HL-60 (cell line): ENCODE measurements around the gene NOTUM.

Experiments used
- SPI1 ChIP-seq: IDR thresholded peaks from 2 replicates; pipeline ENCODE4 v1.6.1; 2012; ENCODE audit warnings: low read depth, mild to moderate bottlenecking, borderline replicate concordance
- TF ChIP-seq, protein P1 (sequence below): IDR thresholded peaks from 2 replicates; pipeline ENCODE4 v1.6.1; 2012; ENCODE audit warnings: low read depth; ENCODE audit not compliant: insufficient replicate concordance
- TF ChIP-seq, protein P2 (sequence below): IDR thresholded peaks from one replicate; pipeline ENCODE4 v1.5.1; 2011; ENCODE audit warnings: low read length, control low read depth, inconsistent platforms; ENCODE audit not compliant: insufficient read depth

DNA sequence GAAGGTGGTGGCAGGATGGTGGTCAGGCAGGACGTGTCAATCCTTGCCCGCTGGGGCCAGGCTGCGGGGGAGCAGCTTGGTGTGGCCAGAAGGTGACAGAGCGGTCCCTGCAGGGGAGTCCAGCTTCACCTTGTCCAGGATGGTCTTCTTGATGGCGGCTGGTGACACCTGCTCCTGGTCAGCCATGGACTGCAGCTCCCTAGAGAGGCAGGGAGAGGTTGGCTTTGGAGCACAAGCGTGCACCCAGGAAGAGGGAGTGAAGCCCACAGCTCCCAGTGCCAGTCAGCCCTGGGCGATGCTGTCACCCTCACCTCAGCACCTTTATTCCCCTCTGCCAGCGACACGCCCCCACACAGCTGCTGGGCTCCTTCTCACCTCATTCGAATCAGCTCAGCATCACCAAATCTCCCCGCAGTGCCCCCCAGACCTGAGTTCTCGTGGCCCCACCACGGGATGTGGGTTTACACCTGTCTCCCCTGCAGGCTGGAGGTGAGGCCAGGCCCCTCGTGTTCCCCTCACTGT lies 27.7 kb downstream of the NOTUM start:
- TF ChIP-seq, protein P1, sequence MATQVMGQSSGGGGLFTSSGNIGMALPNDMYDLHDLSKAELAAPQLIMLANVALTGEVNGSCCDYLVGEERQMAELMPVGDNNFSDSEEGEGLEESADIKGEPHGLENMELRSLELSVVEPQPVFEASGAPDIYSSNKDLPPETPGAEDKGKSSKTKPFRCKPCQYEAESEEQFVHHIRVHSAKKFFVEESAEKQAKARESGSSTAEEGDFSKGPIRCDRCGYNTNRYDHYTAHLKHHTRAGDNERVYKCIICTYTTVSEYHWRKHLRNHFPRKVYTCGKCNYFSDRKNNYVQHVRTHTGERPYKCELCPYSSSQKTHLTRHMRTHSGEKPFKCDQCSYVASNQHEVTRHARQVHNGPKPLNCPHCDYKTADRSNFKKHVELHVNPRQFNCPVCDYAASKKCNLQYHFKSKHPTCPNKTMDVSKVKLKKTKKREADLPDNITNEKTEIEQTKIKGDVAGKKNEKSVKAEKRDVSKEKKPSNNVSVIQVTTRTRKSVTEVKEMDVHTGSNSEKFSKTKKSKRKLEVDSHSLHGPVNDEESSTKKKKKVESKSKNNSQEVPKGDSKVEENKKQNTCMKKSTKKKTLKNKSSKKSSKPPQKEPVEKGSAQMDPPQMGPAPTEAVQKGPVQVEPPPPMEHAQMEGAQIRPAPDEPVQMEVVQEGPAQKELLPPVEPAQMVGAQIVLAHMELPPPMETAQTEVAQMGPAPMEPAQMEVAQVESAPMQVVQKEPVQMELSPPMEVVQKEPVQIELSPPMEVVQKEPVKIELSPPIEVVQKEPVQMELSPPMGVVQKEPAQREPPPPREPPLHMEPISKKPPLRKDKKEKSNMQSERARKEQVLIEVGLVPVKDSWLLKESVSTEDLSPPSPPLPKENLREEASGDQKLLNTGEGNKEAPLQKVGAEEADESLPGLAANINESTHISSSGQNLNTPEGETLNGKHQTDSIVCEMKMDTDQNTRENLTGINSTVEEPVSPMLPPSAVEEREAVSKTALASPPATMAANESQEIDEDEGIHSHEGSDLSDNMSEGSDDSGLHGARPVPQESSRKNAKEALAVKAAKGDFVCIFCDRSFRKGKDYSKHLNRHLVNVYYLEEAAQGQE, result no peak
- TF ChIP-seq, protein P2, sequence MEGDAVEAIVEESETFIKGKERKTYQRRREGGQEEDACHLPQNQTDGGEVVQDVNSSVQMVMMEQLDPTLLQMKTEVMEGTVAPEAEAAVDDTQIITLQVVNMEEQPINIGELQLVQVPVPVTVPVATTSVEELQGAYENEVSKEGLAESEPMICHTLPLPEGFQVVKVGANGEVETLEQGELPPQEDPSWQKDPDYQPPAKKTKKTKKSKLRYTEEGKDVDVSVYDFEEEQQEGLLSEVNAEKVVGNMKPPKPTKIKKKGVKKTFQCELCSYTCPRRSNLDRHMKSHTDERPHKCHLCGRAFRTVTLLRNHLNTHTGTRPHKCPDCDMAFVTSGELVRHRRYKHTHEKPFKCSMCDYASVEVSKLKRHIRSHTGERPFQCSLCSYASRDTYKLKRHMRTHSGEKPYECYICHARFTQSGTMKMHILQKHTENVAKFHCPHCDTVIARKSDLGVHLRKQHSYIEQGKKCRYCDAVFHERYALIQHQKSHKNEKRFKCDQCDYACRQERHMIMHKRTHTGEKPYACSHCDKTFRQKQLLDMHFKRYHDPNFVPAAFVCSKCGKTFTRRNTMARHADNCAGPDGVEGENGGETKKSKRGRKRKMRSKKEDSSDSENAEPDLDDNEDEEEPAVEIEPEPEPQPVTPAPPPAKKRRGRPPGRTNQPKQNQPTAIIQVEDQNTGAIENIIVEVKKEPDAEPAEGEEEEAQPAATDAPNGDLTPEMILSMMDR, result no peak
- TF ChIP-seq SPI1, result no peak
